Psoas muscle (tissue), 8 donors: ENCODE results near the gene HAND1. TPM values are rescaled to one million over a fixed set of nuclear protein-coding genes. Genes with fewer than 3 reads are reported as not detected.

Source experiments
- ATAC-seq, 4 donors: fragments of 200-7000 bp; cut with Tn5 transposase; one replicate each; pipeline ENCODE4 v1.9.1; 2020; ENCODE audit warnings: moderate library complexity in 3 of 4, mild to moderate bottlenecking in 2 of 4
- DNase-seq, 2 donors: peaks; one replicate each; pipeline ENCODE4 v3.0.0-alpha.2; 2020
- H3K27ac ChIP-seq: fragments of 200-600 bp; one replicate; pipeline ENCODE4 v1.8.0; 2022
- H3K27me3 ChIP-seq, 3 donors: fragments of 200-600 bp in 1 of 3; one replicate each; pipeline versions ENCODE4 v1.6.1 to v1.8.0; 2013 to 2022; ENCODE audit warnings: low read length in 2 of 3, mild to moderate bottlenecking in 2 of 3, moderate library complexity in 1 of 3; ENCODE audit not compliant: insufficient read depth in 3 of 3
- H3K36me3 ChIP-seq, 2 donors: fragments of 200-600 bp in 1 of 2; one replicate each; pipeline versions ENCODE4 v1.6.1 to v1.8.0; 2013 to 2022; ENCODE audit warnings: low read depth in 1 of 2, mild to moderate bottlenecking in 1 of 2, moderate library complexity in 1 of 2; ENCODE audit not compliant: insufficient read depth in 1 of 2
- H3K4me1 ChIP-seq: fragments of 200-600 bp; one replicate; pipeline ENCODE4 v1.8.0; 2022
- H3K4me3 ChIP-seq: fragments of 200-600 bp; one replicate; pipeline ENCODE4 v1.8.0; 2022; ENCODE audit warnings: mild to moderate bottlenecking
- H3K9me3 ChIP-seq: fragments of 200-600 bp; one replicate; pipeline ENCODE4 v1.8.0; 2022
- WGBS, 3 donors: extraction: QIAGEN DNeasy Blood & Tissue Kit; methylation state at CpG; one replicate each; pipeline versions ENCODE4 v1.1.6 to v1.1.7; 2013; 5-methylcytosine and 5-hydroxymethylcytosine counted together
- intact Hi-C, 2 donors: fragments of 100-400 bp; cut with DNase I; formaldehyde crosslinking; loops; one replicate each; pipeline versions ENCODE4 v1.11.0 to v1.14.2; 2022
- polyA plus RNA-seq, 3 donors: library from polyadenylated mRNA; stranded (reverse); fragments of 200-250 nt; gene quantifications; one replicate each; pipeline ENCODE4 v1.2.3, GENCODE V29; 2013
- total RNA-seq, 4 donors: library from RNA; stranded (reverse); fragmentation: NEBNext Ultra II Directional in 2 of 4; extraction: Animal tissue kit (Norgen Biotek cat#: 25700) in 2 of 4; gene quantifications; one replicate each; pipeline versions ENCODE4 v1.2.1 to v1.2.4, GENCODE V29; 2021 to 2023
- TF ChIP-seq, protein P1 (sequence below): fragments of 200-600 bp; IDR thresholded peaks from one replicate; pipeline ENCODE4 v1.8.0; 2022; ENCODE audit warnings: antibody characterized with exemption
- donor health status: healthy with polysubstance abuse.
- donor health status: DM: no; HTN: no; CAD: no; lungs with moderate emphysema.
- donor health status: Bipolar disorder and iron deficiency.
- donor health status: healthy.
- donor health status: DM: yes; HTN: yes; CAD: no.
- donor health status: DM: no; HTN: no; CAD: no.
- donor health status: DM: no; HTN: no; CAD: no.
- donor health status: DM: yes; HTN: yes; CAD: no.

HAND1 gene
- total and polyA plus RNA-seq, 7 donors, result not detected

DNA sequence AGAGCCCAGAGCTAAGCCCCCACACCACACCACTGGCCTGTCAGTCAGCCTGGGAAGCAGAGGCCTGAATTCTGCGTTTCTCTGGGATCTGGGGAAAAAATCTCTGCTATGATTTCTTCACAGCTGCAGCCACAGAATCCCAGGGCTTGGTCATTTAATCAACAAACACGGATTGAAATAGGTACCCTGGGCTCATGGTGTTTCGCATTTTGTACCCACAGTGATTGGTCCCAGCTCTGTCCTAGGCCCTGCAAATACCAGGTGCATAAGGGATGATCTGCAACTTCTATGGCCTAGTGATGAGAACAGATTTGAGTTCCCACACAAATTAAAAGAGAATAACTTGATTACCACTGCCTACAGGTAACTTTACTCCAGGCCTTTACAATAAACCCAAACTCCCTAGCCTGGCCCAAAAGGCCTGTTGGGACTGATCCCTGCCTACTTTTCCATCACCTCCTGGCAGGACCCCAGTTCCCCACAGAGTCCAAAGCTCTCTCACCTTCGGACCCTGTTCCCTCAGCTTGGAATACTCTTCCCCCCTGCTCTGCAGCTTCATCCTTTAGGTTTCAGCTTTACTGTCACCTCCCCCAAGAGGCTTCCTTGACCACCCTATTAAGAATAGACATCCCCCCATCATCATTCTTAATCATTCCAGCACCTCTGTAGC lies 46.9 kb downstream of the HAND1 start:
- Histone ChIP-seq H3K4me1 (no peaks in the 10 kb centered on the region), H3K27me3 (no peaks in the 10 kb centered on the region), H3K4me3 (no peak overlapping the region), H3K9me3 (no peaks in the 10 kb centered on the region), H3K36me3 (peaks cover 0 to 8% of the 10 kb centered on the region in 2 donors), H3K27ac (no peak overlapping the region)
- WGBS, 3 donors, result 74 to 85% (median 76%) methylated on average over 4 of the region's 4 CpGs
- TF ChIP-seq, protein P1, sequence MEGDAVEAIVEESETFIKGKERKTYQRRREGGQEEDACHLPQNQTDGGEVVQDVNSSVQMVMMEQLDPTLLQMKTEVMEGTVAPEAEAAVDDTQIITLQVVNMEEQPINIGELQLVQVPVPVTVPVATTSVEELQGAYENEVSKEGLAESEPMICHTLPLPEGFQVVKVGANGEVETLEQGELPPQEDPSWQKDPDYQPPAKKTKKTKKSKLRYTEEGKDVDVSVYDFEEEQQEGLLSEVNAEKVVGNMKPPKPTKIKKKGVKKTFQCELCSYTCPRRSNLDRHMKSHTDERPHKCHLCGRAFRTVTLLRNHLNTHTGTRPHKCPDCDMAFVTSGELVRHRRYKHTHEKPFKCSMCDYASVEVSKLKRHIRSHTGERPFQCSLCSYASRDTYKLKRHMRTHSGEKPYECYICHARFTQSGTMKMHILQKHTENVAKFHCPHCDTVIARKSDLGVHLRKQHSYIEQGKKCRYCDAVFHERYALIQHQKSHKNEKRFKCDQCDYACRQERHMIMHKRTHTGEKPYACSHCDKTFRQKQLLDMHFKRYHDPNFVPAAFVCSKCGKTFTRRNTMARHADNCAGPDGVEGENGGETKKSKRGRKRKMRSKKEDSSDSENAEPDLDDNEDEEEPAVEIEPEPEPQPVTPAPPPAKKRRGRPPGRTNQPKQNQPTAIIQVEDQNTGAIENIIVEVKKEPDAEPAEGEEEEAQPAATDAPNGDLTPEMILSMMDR, result no peak
- ATAC-seq, result no peak
- DNase-seq, result no peak
- intact Hi-C loops, result no loop called here

DNA sequence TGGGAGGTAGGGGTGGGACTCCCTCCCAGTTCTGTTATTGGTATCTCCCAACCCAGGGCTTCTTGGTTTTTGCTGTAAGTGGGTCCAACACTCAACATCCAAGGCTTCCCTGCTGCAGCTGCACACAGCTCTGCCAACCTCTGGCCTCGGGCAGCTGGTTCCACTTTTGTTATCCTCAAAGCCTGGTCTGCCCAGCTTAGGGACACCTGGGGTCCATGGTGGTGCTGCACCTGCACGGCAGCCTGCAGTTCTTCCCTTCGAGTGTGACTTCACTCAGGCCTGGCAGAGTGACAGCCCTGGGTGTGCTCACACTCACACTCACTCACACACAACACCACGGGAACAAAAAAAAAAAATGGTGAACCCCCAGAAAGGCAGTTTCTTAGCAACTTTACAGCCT lies 47.6 kb downstream of the HAND1 start:
- Histone ChIP-seq H3K27ac (no peak overlapping the region), H3K27me3 (no peaks in the 10 kb centered on the region), H3K4me3 (no peak overlapping the region), H3K9me3 (no peaks in the 10 kb centered on the region), H3K4me1 (no peaks in the 10 kb centered on the region), H3K36me3 (peaks cover 0 to 3% of the 10 kb centered on the region in 2 donors)
- ATAC-seq, result no peak
- intact Hi-C loops, result no loop called here
- no peak for DNase-seq
- 49 to 53% (median 51%) methylated on average over 4 of the region's 4 CpGs for WGBS, 3 donors
- TF ChIP-seq, protein P1, result no peak

DNA sequence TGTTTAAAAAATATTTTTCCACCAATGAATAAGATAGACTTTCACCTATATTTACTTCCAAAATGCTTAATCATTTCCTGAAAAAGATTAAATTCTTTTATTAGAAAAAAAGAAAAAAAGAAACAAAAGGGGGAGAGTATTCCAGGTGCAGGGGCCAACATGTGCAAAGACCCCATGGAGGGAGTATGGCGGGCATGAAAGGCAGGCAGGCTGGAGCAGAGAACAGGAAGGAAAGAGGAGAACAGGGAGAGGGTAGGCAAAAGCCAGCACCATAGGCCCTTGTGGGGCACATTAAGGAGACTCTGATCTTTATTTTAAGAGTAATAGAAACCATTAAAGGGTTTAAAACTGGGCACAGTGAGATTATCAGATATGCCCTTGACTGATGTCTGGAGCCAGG lies 48.7 kb downstream of the HAND1 start:
- Histone ChIP-seq H3K36me3 (no peaks in the 10 kb centered on the region), H3K4me1 (no peaks in the 10 kb centered on the region), H3K27me3 (no peaks in the 10 kb centered on the region), H3K27ac (no peak overlapping the region), H3K9me3 (no peaks in the 10 kb centered on the region), H3K4me3 (no peak overlapping the region)
- intact Hi-C loops, result no loop called here
- TF ChIP-seq, protein P1, result no peak
- WGBS, 3 donors, result 95 to 100% (median 96%) methylated on average over 1 of the region's 1 CpG
- ATAC-seq (no peak), DNase-seq (no peak)

DNA sequence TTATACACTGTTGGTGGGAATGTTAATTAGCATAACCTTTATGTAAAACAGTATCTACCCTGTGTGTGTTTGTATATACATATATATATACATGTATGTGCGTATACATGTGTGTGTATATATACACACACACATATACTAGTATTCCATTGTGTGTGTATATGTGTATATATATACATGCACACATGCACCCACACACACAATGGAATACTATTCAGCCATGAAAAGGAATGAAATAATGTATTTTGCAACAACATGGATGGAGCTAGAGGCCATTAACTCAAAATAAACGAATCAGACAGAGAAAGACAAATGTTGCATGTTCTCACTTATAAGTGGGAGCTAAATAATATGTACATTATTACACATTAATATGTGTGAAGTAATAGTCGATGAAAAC lies 49.8 kb downstream of the HAND1 start:
- Histone ChIP-seq H3K36me3 (no peaks in the 10 kb centered on the region), H3K9me3 (peaks cover 4% of the 10 kb centered on the region), H3K27me3 (no peaks in the 10 kb centered on the region), H3K27ac (no peak overlapping the region), H3K4me1 (no peaks in the 10 kb centered on the region), H3K4me3 (no peak overlapping the region)
- no peak for ATAC-seq
- intact Hi-C loops, result no loop called here
- TF ChIP-seq, protein P1, result no peak
- DNase-seq, result no peak
- WGBS, 3 donors, result 95 to 99% (median 96%) methylated on average over 3 of the region's 3 CpGs

Other genes starting within 250 kb of the HAND1 start
- gene SAP30L, start 32.2 kb downstream of the HAND1 start, total RNA-seq, result 10 to 100 TPM; 22.7 to 35.7 (median 29.8) TPM
- 10 to 100 TPM in 2 of 3 donors, 1 to 10 TPM in 1; 9.2 to 31.5 (median 11.3) TPM for gene SAP30L, start 32.2 kb downstream of the HAND1 start, polyA plus RNA-seq